NCI-H2081 treated with DMSO at 0.1 percent for 48 hours (cell line): ENCODE measurements around the gene STX1B.
"Not testable (repeated sequence)": the region's sequence is repeated elsewhere in the genome, so short reads cannot be mapped to it uniquely, and the experiment has no call there.

Source experiments
- DNase-seq: peaks from one replicate; lab custom pipeline; 2025; lab: John Stamatoyannopoulos, UW

STX1B gene

GRCh38 chr16:30951750-30952149 is 58.7 kb downstream of the STX1B start:
- no peak for DNase-seq

GRCh38 chr16:30951193-30951592 is 59.2 kb downstream of the STX1B start:
- DNase-seq = no peak

- no peak for DNase-seq
Observed at GRCh38 chr16:30950516-30951065, 59.8 kb downstream of the STX1B start.

- no peak for DNase-seq
Observed at GRCh38 chr16:30949650-30950515, 60.6 kb downstream of the STX1B start.

- DNase-seq = no peak
Observed at GRCh38 chr16:30948667-30949649, 61.5 kb downstream of the STX1B start, which contains the start of gene ORAI3. ORAI3 (plus strand) TSS chr16:30949068; CDS start chr16:30949290, 222 bp downstream.

- no peak for DNase-seq
Observed at GRCh38 chr16:30947859-30948666, 62.4 kb downstream of the STX1B start.

GRCh38 chr16:30947541-30947858 is 62.9 kb downstream of the STX1B start:
- DNase-seq = no peak

- no peak for DNase-seq
Observed at GRCh38 chr16:30946671-30947540, 63.5 kb downstream of the STX1B start.

GRCh38 chr16:30944352-30944751 is 66.1 kb downstream of the STX1B start:
- DNase-seq = no peak

GRCh38 chr16:30942426-30942806 is 68.0 kb downstream of the STX1B start:
- no peak for DNase-seq

- DNase-seq = no peak
Observed at GRCh38 chr16:30941600-30942425, 68.6 kb downstream of the STX1B start.

- not testable (repeated sequence) for DNase-seq
Observed at GRCh38 chr16:30939571-30939970, 70.9 kb downstream of the STX1B start.
